Panc1 (cell line): ENCODE measurements around the gene RYR3.
"Not testable (repeated sequence)": the region's sequence is repeated elsewhere in the genome, so short reads cannot be mapped to it uniquely, and the experiment has no call there.

Source experiments
- CTCF ChIP-seq: fragments of 450-650 bp; IDR thresholded peaks from 2 replicates; pipeline ENCODE4 v1.5.1; 2017; ENCODE audit warnings: mild to moderate bottlenecking
- POLR2AphosphoS5 ChIP-seq: IDR thresholded peaks from 2 replicates; pipeline ENCODE4 v1.6.1; 2012; ENCODE audit warnings: mild to moderate bottlenecking, low read depth, low read length, moderate library complexity

- TF ChIP-seq POLR2AphosphoS5, CTCF: not testable (repeated sequence)
Observed at GRCh38 chr15:33819499-33819898, 508.7 kb downstream of the RYR3 start.
